HEK293T (cell line): Measurements from ENCODE around the gene NPBWR2.

Experiments
- CTCF ChIA-PET: fragments of 350-600 bp; formaldehyde crosslinking; extraction: SDS; loops from one replicate; lab custom pipeline; 2021; ENCODE audit warnings: antibody characterized with exemption, inconsistent platforms; lab: Yijun Ruan, JAX
- POLR2A ChIA-PET: fragments of 350-600 bp; formaldehyde crosslinking; extraction: SDS; loops from one replicate; lab custom pipeline; 2020; ENCODE audit warnings: antibody characterized with exemption, inconsistent platforms; lab: Yijun Ruan, JAX
- DNase-seq: peaks from one replicate; pipeline ENCODE4 v3.0.0; 2012; ENCODE audit warnings: mixed read lengths; ENCODE audit errors: extremely low spot score
- ARNT ChIP-seq: fragments of 450-650 bp; IDR thresholded peaks from 2 replicates; pipeline ENCODE4 v1.6.1; 2017; ENCODE audit warnings: mild to moderate bottlenecking
- BHLHE40 ChIP-seq: fragments of 450-650 bp; IDR thresholded peaks from 2 replicates; pipeline ENCODE4 v1.6.1; 2016; ENCODE audit warnings: mild to moderate bottlenecking, moderate library complexity, borderline replicate concordance
- CTBP1 ChIP-seq: fragments of 450-650 bp; IDR thresholded peaks from 2 replicates; pipeline ENCODE4 v1.6.1; 2016; ENCODE audit warnings: borderline replicate concordance
- ELF4 ChIP-seq: fragments of 450-650 bp; IDR thresholded peaks from 2 replicates; pipeline ENCODE4 v1.6.1; 2017; ENCODE audit warnings: antibody characterized with exemption
- FOXA1 ChIP-seq: fragments of 450-650 bp; IDR thresholded peaks from 2 replicates; pipeline ENCODE4 v1.6.1; 2016; ENCODE audit warnings: mild to moderate bottlenecking
- FOXK2 ChIP-seq: fragments of 450-650 bp; IDR thresholded peaks from 2 replicates; pipeline ENCODE4 v1.6.1; 2016; ENCODE audit warnings: mild to moderate bottlenecking
- FOXM1 ChIP-seq: fragments of 450-650 bp; IDR thresholded peaks from 2 replicates; pipeline ENCODE4 v1.6.1; 2017; ENCODE audit warnings: mild to moderate bottlenecking, borderline replicate concordance
- HDGF ChIP-seq: fragments of 450-650 bp; IDR thresholded peaks from 2 replicates; pipeline ENCODE4 v1.6.1; 2017; ENCODE audit warnings: antibody characterized with exemption, borderline replicate concordance
- L3MBTL2 ChIP-seq: fragments of 450-650 bp; conservative IDR thresholded peaks from 2 replicates; pipeline ENCODE4 v1.6.1; 2016; ENCODE audit warnings: mild to moderate bottlenecking
- LEF1 ChIP-seq: fragments of 450-650 bp; IDR thresholded peaks from 2 replicates; pipeline ENCODE4 v1.6.1; 2017; ENCODE audit warnings: mild to moderate bottlenecking, borderline replicate concordance
- NFRKB ChIP-seq: fragments of 450-650 bp; IDR thresholded peaks from 2 replicates; pipeline ENCODE4 v1.6.1; 2016; ENCODE audit warnings: mild to moderate bottlenecking, moderate library complexity
- PKNOX1 ChIP-seq: fragments of 450-650 bp; IDR thresholded peaks from 2 replicates; pipeline ENCODE4 v1.6.1; 2016
- SP1 ChIP-seq: fragments of 450-650 bp; IDR thresholded peaks from 2 replicates; pipeline ENCODE4 v1.6.1; 2017
- SUZ12 ChIP-seq: fragments of 450-650 bp; IDR thresholded peaks from 2 replicates; pipeline ENCODE4 v1.6.1; 2016; ENCODE audit warnings: mild to moderate bottlenecking
- TARDBP ChIP-seq: fragments of 450-650 bp; IDR thresholded peaks from 2 replicates; pipeline ENCODE4 v1.6.1; 2016
- ZNF384 ChIP-seq: fragments of 450-650 bp; IDR thresholded peaks from 2 replicates; pipeline ENCODE4 v1.6.1; 2016

The NPBWR2 gene

GRCh38 chr20:64077876-64078551 is 29.4 kb downstream of the NPBWR2 start:
- CTCF ChIA-PET: interaction anchor here (0.6 kb wide), 1 partner anchor 48 kb away, joined by 3 read pairs; no protein-coding TSS in a partner anchor
- DNase-seq: no peak
- no peak for TF ChIP-seq PKNOX1
- TF ChIP-seq ELF4: no peak
- no peak for TF ChIP-seq ARNT
- TF ChIP-seq CTBP1: no peak
- no peak for TF ChIP-seq NFRKB
- TF ChIP-seq TARDBP: no peak
- no peak for TF ChIP-seq FOXM1
- TF ChIP-seq ZNF384: no peak
- no peak for TF ChIP-seq SP1
- TF ChIP-seq FOXA1: no peak
- no peak for TF ChIP-seq HDGF
- no peak for TF ChIP-seq FOXK2
- no peak for TF ChIP-seq LEF1
- TF ChIP-seq BHLHE40: no peak
- no peak for TF ChIP-seq SUZ12
- TF ChIP-seq L3MBTL2: no peak
- POLR2A ChIA-PET: interaction anchor here (1.0 to 5.3 kb wide), 2 partner anchors 11 to 16 kb away, joined by 3 to 38 read pairs; partner anchors contain the start of gene TCEA2

- ChIA-PET POLR2A (interaction anchor here (5.3 kb wide), 1 partner anchor 15 kb away, joined by 38 read pairs; the partner anchor contains the start of gene TCEA2), CTCF (no interaction called here)
- no peak for DNase-seq
- TF ChIP-seq FOXK2: no peak
Measured at GRCh38 chr20:64077541-64077875, 29.9 kb downstream of the NPBWR2 start.

GRCh38 chr20:64077094-64077493 is 30.3 kb downstream of the NPBWR2 start:
- no peak for TF ChIP-seq ARNT
- no peak for TF ChIP-seq HDGF
- TF ChIP-seq L3MBTL2: no peak
- TF ChIP-seq SUZ12: no peak
- TF ChIP-seq PKNOX1: no peak
- TF ChIP-seq FOXA1: no peak
- TF ChIP-seq CTBP1: no peak
- no peak for TF ChIP-seq LEF1
- no peak for TF ChIP-seq FOXM1
- TF ChIP-seq ELF4: no peak
- TF ChIP-seq FOXK2: no peak
- TF ChIP-seq BHLHE40: no peak
- no peak for TF ChIP-seq TARDBP
- no peak for TF ChIP-seq ZNF384
- TF ChIP-seq SP1: no peak
- TF ChIP-seq NFRKB: no peak
- DNase-seq: no peak
- POLR2A ChIA-PET: no interaction called here
- CTCF ChIA-PET: no interaction called here

- TF ChIP-seq SP1: no peak
- TF ChIP-seq TARDBP: no peak
- TF ChIP-seq LEF1: no peak
- TF ChIP-seq PKNOX1: no peak
- TF ChIP-seq SUZ12: no peak
- no peak for TF ChIP-seq L3MBTL2
- TF ChIP-seq CTBP1: no peak
- ChIA-PET CTCF (no interaction called here), POLR2A (interaction anchor here (1.1 kb wide), 1 partner anchor 14 kb away, joined by 4 read pairs; the partner anchor contains the start of gene TCEA2)
- no peak for DNase-seq
Measured at GRCh38 chr20:64076061-64076997, 31.0 kb downstream of the NPBWR2 start.

- POLR2A ChIA-PET: interaction anchor here (1.1 kb wide), 1 partner anchor 13 kb away, joined by 4 read pairs; the partner anchor contains the start of gene TCEA2
- TF ChIP-seq SUZ12 (no peak), PKNOX1 (no peak), ARNT (no peak), FOXK2 (no peak)
- CTCF ChIA-PET: no interaction called here
- DNase-seq: no peak
Measured at GRCh38 chr20:64075556-64075955, 31.8 kb downstream of the NPBWR2 start.
